ENCODE data around the gene JPH3.

The JPH3 gene

DNA sequence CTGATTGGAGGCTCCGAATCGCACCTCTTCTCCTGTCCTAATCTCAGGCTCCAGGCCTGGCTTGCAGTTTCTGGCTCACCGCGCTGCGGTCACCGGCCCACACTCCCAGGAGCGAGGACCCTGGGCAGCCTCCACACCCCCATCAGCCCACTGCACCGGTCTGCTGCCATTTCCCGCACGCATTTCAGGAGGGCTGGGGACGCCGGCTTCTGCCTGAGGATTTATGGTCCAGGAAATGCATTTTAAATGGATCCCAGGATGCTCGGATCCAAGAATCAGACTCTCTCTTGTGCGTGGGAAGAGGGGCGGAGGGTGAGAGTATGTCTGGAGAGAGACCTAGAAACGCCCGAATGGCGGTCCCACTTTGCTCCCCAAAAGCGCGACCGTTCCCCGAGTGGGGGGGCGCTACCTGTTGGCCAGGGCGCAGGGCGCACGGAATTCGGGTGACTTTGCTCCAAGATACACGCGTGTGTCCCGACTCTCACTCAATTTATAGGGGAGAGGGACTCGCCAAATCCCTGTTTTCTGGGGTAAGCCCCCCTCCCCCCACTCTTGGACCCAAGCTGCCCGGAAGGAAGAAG lies 817 bp upstream of the JPH3 start:
- no peak for DNase-seq

DNA sequence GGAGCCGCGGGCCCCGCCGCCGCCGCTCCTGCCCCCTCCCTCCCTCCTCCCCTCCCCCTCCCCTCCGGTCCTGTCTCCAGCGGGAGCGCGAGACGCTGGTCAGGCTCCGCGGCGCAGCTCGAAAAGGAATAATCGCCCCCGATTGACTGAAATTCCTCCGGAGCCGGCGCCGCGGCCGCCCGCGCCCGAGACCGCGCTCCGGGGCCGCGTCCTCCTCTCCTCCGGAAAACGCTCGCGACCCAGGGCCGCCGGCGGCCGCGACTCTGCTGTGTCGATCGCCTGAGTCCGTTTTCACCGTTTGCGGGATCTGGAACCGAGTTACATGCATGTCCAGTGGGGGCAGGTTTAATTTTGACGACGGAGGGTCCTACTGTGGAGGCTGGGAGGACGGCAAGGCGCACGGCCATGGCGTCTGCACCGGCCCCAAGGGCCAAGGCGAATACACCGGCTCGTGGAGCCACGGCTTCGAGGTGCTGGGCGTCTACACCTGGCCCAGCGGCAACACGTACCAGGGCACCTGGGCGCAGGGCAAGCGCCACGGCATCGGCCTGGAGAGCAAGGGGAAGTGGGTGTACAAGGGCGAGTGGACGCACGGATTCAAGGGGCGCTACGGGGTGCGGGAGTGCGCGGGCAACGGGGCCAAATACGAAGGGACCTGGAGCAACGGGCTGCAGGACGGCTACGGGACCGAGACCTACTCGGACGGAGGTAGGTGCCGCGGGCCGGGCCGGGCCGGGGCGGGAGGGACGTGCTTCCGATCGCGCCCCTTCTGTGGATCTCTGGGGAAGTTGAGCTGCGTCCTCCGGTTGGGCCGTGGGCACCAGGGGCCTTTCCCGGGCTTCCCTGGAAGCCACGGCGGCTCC lies 744 bp downstream of the JPH3 start:
- peak in 1 of 2 donors; percentile 10 for DNase-seq

DNA sequence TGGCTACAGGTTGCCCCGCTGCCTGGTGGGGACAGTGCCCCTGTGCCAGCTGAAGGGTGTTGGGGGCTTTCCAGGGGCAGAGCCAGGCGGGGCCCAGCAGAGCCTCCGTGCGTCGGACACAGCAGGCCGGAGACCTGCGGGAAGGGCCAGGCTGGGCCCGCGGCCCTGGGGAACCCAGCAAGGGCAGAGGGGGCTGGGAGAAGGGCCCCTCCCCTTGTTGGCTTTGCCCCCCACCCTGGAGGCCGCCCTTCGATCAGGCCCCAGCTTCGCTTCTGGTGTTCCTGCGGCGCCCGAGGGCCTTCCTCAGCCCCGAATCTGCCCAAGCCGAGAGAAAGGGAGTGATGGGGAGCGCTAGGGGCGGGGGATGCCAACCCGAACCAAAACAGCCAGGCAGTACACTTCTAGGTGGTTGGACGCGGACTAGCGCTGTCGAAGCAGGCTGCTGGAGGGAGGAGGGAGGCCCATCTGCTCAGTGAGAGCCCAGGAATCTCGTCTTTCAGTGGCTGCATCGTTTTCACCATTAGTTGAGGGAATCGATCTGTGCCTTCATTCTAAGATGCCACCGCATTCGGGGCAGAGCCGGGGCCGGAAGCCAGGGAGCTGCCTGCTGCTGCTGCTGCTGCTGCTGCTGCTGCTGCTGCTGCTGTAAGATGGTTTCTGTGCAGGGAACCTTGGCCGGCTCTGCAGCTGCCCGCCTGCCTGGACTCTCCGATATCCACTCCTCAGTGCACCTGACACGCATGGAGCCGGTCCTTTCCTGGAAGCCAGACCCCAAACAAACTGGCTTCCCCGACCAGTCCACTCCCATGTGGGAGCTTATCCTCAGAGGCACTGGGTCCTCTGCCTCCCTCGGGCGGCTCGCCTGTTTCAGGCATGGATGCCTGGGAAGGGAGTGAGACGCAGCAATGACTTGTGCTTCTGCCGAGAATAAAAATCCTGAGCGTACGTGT lies 1.7 kb downstream of the JPH3 start:
- no peak for DNase-seq

DNA sequence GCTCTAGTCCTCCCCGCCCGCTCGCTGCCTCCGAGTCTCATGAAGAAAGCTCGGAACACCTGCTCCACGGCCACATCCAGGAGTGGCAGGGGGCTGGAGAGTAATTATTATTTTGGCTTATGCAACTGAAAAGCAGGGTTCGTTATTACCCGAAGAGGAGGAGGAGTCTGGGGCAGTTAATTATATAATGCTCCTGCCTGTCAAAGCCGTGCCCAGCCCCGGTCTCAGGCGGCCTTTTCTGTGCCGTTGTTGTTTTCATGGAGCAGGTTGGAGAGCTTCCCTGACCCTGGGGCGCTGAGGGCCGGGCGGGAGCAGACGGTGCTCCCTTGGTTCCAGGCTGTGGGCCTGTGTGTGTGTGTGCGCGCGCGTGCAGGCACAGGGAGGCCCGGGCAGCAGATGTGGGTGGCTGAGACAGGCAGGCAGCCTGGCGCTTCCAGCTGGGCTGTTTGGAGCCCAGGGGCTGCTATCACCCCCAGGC lies 2.4 kb downstream of the JPH3 start:
- no peak for DNase-seq

DNA sequence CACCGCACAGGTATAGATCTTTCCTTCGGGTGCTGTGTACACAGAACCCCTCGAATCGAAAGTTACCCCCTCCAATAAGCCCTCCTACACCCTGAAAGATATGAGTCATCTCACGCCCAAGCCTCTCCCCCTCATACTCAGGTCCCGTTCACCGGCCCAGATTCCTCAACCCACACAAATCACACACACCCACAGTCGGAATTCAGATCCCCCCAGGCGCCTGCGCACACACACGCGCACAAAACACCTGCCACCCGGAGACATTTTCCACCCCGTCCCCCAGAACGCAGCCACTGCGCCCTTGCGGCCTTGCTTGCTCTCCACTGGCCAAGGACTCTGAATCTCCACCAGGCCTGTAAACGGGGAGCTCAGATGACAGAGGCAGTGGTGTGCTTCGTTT lies 4.9 kb downstream of the JPH3 start:
- no peak for DNase-seq

DNA sequence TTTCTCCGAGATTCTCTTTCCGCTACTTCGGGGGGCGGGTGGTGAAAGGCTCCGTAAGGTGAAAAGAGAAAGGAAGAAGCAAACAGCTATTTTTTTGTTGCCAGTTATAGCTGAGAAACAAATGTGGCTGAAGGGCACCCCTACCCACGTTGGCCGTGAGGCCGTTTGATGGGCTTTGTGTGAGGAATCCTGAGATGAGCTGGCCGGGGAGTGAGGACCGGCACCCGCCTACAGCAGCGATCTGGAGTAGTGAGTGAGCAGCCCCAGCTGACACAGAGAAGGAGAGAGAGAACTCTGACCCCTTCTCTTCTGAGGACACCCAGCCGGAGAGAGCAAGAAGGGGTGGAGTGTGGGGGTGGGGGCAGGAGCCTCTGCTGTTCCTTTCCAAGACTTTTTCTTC lies 5.6 kb downstream of the JPH3 start:
- DNase-seq, result no peak

DNA sequence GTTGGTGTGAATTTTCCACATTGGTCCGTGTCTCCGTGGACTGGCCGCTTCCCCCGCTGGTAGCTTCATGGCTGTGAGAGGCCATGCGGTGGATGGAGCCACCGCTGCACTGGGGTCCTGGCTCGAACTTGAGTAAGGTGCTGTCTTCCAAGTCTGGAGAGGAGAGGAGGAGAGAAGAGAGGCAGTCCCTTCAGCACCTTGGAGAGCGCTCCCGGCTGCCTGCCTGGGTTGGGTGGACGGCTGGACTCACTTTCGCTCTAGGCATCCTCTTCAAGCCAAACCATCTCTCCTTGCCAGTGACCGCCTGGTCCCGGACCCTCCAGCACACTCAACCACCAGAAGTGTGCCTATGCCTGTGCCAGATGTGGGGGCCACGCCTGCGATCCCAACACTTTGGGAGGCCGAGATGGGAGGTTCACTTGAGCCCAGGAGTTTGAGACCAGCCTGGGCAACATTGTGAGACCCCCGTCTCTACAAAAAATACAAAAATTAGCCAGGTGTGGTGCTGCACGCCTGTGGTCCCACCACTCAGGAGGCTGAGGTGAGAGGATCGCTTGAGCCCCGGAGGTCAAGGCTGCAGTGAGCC lies 6.2 kb downstream of the JPH3 start:
- DNase-seq, result peak; percentile 34 to 46

DNA sequence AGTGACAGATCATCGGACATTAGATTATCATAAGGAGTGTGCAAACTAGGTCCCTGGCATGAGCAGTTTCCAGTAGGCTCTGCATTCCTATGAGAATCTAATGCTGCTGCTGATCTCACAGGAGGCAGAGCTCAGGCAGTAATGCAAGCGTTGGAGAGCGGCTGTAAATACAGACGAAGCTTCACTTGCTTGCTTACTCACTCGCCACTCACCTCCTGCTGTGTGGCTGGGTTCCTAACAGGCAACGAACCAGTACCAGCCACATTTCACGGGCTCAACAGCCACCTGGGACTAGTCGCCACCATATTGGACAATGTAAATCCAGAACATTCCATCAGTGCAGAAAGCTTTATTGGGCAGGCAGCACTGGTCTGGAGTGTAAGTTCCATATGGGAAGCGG lies 7.7 kb downstream of the JPH3 start:
- DNase-seq, result no peak

DNA sequence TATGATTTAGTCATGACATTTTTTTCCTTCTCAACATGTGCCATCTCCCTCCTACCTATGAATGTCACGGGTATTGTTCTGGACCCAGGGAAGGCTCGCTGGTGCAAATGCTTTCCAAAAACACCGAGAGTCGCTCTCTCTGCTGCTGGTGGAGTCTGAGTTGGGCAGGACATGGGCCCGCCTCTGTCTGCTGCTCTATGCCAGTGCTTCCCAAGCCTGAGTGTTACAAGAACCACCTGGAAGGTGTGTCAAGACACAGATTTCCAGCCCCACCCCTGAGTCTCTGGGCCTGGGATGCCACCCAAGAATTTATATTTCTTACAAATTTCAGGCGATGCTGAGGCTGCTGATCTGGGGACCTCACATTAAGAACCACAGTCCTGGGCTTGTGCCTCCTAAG lies 9.1 kb downstream of the JPH3 start:
- DNase-seq, result no peak

DNA sequence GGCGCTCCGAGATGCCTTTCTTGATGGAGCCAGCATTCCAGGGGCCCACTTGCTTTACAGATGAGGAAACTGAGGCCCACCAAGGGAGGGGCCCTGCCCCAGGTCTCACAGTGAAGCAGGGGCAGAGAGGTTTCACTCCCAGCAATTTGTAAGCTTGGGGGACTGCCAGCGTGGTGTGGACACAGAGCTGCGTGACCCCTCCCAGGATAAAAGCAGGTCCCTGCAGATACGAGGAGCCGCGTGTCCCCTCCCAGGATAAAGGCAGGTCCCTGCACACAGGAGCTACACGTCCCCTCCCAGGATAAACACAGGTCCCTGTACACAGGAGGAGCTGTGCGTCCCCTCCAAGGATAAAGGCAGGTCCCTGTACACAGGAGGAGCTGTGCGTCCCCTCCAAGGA lies 11.7 kb downstream of the JPH3 start:
- DNase-seq, result no peak

DNA sequence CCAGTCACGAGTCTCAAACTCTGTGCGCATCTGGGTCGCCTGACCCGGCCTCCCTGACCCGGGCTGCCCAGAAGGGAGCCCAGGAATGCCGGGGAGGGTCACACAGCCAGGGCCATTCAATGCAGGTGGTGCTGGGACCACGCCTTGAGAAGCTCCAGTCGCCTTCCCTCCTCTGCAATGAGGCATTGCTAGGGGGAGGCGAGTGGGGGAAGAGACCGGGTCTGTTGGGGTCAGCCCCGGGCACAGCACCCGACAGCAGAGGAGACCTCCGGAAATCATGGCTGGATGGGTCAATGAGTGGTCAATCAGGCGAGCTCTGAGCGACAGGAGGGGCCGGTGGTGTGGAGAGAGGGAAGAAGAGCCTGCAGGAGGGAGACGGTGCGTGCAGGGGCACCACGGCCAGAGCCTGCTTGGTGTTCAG lies 13.3 kb downstream of the JPH3 start:
- DNase-seq, result no peak

DNA sequence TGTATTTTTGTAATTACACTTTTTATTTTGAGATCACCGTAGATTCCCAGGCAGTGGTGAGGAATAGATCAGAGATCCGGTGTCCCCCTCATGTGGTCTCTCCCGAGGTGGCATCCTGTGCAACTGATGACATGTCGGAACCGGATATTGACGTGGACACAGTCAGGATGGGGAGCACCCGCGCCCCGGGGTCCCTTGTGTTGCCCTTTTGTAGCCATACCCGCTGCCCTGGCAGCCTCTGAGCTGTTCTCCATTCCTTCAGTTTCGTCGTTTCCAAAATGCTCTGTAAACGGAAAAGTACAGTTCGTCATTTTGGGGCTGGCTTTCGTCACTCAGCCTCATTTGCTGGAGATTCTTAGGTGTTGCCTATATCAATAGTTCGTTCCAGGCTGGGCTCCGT lies 14.2 kb downstream of the JPH3 start:
- no peak for DNase-seq

DNA sequence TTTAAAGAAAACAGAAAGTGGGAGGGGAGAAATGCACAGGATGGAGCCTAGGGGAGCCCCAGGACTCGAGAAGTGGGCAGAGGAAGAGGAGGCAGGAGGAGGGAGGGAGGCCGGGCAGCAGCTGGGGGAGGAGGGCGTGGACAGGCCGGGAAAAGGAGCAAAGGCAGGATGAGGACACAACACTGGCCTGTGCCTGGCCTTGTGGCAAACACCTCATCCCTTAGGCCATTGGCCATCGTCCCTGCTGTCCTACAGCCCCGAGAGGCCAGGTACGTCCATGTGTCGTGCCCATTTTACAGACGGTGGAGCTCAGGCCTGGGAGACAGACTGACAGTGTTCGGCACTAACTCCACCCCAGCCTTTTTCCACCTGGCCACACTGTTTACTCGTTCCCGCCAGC lies 15.9 kb downstream of the JPH3 start:
- no peak for DNase-seq

DNA sequence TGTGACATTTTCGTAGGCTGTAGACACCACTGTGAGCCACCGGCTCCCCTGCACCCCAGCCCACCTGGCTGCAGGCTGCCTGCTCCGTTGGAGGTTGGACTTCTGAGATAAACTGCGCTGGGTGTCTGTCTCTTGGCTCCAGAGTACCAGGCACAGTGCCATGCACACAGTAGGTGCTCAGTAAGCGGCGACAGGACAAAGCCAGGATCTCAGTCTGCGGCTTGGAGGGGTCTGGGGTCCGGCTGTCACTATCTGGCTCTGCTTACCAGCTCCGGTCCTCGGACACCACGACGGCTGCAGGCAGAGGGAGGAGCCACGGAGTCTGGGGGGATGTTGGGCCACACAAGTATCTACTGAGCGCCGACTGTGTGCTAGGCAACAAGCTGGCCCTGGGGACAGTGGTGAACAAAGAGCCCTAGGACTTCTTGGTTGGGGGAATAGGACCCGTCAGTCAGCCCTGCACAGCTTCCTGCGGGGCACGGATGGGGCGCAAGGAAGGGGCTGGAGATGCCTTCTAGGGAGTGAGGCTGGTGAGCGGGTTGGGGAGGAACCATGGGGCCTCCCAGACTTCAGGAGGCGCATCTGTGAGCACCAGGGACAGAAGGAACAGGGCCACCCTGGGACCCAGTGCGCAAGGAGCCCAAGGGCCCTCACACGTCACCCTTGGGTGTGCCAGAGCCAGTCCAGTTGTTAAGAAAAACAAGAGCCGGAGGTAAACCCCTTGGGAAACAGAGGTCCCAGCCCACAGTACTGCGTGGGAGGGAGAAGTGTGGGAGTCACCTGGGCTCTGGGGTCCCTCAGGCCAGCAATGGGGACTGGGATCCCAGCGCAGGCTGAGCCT lies 17.3 kb downstream of the JPH3 start:
- no peak for DNase-seq

DNA sequence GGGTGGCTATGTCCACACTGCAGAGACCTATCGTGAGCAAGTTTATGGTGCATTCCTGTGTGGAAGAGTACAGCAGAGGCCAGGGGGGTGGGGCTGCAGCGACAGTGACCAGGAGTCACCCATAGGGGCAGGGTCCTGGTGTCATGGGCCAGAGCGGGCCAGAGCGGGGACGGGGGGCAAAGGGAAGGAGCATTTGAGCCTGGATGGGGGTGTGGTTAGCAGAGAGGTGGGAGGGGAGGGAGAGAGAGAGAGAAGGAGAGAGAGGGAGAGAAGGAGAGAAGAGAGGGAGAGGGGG lies 17.8 kb downstream of the JPH3 start:
- no peak for DNase-seq

DNA sequence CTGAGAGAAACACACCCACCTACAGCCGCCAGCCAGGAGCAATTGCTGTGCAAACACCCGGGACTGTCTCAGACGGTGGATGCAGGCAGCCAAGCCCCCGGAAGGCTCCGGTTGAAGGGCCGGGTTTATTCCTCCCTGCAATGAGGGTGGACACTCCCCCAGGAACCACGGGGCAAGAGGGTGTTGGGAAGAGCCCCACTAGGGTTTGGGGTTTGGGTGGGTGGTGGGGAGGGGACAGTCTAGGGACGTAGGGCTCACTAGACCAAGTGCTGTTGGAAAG lies 19.2 kb downstream of the JPH3 start:
- no peak for DNase-seq

DNA sequence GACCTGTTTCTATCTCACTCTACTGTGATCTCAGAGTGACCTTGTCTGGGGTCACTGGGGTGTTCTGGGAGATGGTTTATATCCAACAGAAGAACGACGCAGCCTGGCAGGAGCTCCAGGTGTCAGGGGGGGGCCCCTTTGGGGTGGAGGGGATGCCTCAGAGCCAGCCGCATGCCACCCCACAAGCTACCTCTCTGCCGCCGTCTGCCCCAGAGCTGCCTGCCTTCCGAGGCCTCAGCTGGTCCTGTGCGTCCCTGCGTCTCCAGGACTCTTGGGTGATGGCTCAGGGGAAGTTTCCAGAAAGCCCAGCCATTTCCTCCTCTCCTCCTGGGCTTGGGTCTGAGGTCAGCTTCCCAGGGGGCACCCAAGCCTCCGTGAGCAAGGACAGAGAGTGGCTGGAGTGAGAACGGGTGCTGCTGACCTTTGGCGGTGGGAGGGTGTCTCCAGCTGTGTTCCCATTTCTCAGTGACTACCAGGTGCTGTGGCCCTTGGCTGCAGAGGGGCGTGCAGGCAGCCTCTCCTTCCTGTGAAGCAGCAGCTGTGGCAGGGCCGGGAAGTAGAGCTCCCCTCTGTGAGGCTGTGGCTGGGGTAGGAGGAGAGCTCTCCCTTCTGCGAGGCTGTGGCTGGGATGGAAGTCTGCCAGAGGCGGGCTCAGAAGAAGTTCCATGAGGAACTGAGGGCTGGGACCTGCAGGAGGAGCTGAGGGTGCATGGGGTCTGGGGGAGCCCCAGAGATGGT lies 19.8 kb downstream of the JPH3 start:
- no peak for DNase-seq

DNA sequence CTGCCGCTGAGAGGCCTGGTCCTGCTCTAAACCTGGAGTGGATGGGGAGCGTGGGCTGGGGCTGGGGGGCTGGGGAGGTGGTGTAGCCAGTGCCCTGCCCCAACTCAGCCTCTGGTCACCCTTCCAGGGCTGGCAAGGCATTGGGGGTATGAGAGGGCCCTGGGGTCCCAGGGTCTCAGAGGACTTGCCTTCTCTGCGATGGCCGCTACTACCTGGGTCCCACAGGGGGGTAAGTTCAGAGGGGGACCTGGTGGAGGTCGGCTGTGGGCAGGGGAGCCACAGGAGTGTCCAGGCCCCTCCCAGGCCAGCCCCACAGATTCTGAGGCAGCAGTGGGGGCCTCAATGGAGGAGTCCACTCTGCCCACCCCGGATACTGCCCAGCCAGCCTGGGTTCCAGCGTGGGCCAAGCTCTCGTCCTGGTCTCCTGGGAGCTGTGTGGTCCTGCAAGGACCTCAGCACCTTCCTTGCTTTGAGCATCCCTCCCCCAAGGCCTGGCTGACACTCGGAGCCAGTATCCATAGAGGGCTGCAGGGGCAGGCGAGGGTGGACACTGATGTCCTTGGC lies 20.5 kb downstream of the JPH3 start:
- DNase-seq, result no peak

DNA sequence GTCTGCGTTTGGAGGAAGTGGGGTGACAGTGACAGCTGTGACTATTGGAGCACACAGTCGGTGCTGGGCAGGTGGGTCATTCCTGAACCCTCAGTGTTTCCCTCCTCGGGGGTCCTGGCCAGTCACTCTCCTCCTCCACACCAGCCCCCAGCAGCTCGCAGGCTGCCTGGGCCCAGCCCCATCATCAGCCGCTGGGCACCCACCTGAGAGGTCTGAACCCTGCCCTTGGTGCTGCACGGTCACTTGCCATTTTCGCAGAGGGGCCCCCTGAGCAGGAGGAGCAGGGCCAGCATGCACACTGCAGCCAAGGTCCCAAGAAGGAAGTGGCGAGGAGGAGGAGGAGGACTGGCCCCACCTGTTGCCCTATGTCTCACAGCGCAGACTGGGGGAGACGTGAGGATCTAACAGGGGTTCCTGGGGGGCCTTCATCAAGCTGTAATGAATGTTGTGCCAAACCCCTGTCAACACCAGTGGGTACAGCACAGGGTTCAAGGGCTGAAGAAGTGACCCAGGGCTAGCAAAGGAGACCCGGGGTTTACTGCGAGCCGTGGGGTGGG lies 23.0 kb downstream of the JPH3 start:
- DNase-seq, result no peak

DNA sequence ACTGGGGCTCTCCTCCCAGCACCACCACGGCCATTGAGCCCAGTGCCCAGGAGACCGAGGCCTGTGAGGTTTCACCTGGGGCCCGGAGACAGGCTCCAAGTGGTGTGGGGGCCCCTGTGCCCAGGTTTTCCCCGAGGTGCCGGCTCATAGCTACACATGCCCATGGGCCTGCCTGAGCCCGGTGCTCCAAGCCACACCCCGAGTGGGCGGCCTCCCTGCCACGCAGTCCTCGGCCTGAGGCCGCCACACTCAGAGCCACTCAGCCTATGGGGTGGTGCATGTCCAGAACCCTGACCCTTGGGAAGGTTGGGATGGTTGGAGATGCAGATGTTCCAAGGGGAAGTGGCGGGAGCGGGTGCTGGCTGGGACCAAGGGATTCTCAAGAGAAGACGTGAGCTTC lies 24.1 kb downstream of the JPH3 start:
- DNase-seq, result no peak

DNA sequence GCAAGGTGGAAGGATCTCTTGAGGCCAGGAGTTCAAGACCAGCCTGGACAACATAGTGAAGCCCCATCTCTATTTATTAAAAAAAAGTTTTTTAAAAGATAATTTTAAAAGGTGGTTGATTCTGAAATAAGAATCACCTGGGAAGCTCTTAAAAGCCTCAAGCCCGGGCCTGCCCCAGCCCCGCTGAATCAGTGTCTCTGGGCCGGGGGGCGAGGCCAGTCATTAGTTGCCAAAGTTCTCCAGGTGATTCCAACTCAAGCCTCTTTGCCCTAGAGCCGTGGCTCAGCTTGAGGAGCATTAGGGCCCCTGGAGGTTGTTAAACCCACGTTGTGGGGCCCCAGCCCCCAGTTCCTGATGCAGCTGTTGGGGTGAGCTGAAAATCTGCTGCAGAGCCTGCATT lies 24.6 kb downstream of the JPH3 start:
- DNase-seq, result no peak

Measured in stimulated activated CD4-positive, alpha-beta T cell treated with anti-CD3 and anti-CD28 coated beads, Interleukin-2, amount 100 ng/mL, for 48 hours (primary cell).